Adipocyte (in vitro differentiated cells): ENCODE data around the gene ARRDC5.
"Not testable (repeated sequence)": the region's sequence is repeated elsewhere in the genome, so short reads cannot be mapped to it uniquely, and the experiment has no call there.

ENCODE experiments used
- DNase-seq: peaks from one replicate; pipeline ENCODE4 v3.0.0-alpha.2; 2015; ENCODE audit warnings: low read depth
- H3K27me3 ChIP-seq: replicated peaks from 2 replicates; pipeline ENCODE4 v1.7.0; 2013; ENCODE audit warnings: mild to moderate bottlenecking, low read length, moderate library complexity; ENCODE audit not compliant: control insufficient read depth, insufficient read depth
- H3K36me3 ChIP-seq: 2 replicates; pipeline ENCODE4 v1.7.0; 2013; ENCODE audit warnings: low read length, mild to moderate bottlenecking, moderate library complexity; ENCODE audit not compliant: control insufficient read depth, insufficient read depth, severe bottlenecking
- H3K4me1 ChIP-seq: 2 replicates; pipeline ENCODE4 v1.7.0; 2013; ENCODE audit warnings: mild to moderate bottlenecking, low read length, moderate library complexity; ENCODE audit not compliant: control insufficient read depth, insufficient read depth
- H3K4me3 ChIP-seq: 2 replicates; pipeline ENCODE4 v1.7.0; 2013; ENCODE audit warnings: mild to moderate bottlenecking, low read length, moderate library complexity
- H3K9ac ChIP-seq: 2 replicates; pipeline ENCODE4 v1.7.0; 2013; ENCODE audit warnings: mild to moderate bottlenecking, low read length, moderate library complexity
- H3K9me3 ChIP-seq: 2 replicates; pipeline ENCODE4 v1.7.0; 2013; ENCODE audit warnings: mild to moderate bottlenecking, low read length, moderate library complexity; ENCODE audit not compliant: control insufficient read depth

Gene ARRDC5

GRCh38 chr19:4866595-4867424 lies 35.9 kb downstream of the ARRDC5 start:
- H3K9ac ChIP-seq: peak overlapping the region; percentile 90
- H3K9me3 ChIP-seq: no peaks in the 10 kb centered on the region
- peak overlapping the region; percentile 88 for H3K4me3 ChIP-seq
- H3K4me1 ChIP-seq: peaks cover 26% of the 10 kb centered on the region
- peaks cover 13% of the 10 kb centered on the region for H3K36me3 ChIP-seq
- no peaks in the 10 kb centered on the region for H3K27me3 ChIP-seq
- DNase-seq: peak; percentile 77

GRCh38 chr19:4861147-4861546 lies 41.5 kb downstream of the ARRDC5 start:
- peaks cover 65% of the 10 kb centered on the region for H3K36me3 ChIP-seq
- no peak overlapping the region for H3K9ac ChIP-seq
- no peak for DNase-seq
- no peak overlapping the region for H3K4me3 ChIP-seq
- peaks cover 7% of the 10 kb centered on the region for H3K4me1 ChIP-seq
- no peaks in the 10 kb centered on the region for H3K9me3 ChIP-seq
- no peaks in the 10 kb centered on the region for H3K27me3 ChIP-seq

GRCh38 chr19:4859697-4860096 lies 43.0 kb downstream of the ARRDC5 start:
- Histone ChIP-seq H3K4me3 (no peak overlapping the region), H3K9me3 (no peaks in the 10 kb centered on the region), H3K4me1 (peaks cover 3% of the 10 kb centered on the region), H3K9ac (no peak overlapping the region), H3K27me3 (no peaks in the 10 kb centered on the region), H3K36me3 (peaks cover 78% of the 10 kb centered on the region)
- no peak for DNase-seq

GRCh38 chr19:4856468-4856867 lies 46.2 kb downstream of the ARRDC5 start:
- not testable (repeated sequence) for H3K9me3 ChIP-seq, H3K4me3 ChIP-seq, H3K9ac ChIP-seq, DNase-seq, H3K27me3 ChIP-seq, H3K4me1 ChIP-seq
- H3K36me3 ChIP-seq: peaks cover 92% of the 10 kb centered on the region

- H3K4me1 ChIP-seq, H3K27me3 ChIP-seq, H3K4me3 ChIP-seq, H3K9ac ChIP-seq, H3K9me3 ChIP-seq, DNase-seq: not testable (repeated sequence)
- H3K36me3 ChIP-seq: peaks cover 87% of the 10 kb centered on the region
Observed at GRCh38 chr19:4853506-4853905, 49.2 kb downstream of the ARRDC5 start.

- peaks cover 89% of the 10 kb centered on the region for H3K36me3 ChIP-seq
- DNase-seq: no peak
Observed at GRCh38 chr19:4852484-4852883, 50.2 kb downstream of the ARRDC5 start.

GRCh38 chr19:4851551-4852290 lies 51.0 kb downstream of the ARRDC5 start:
- Histone ChIP-seq H3K4me1 (no peaks in the 10 kb centered on the region), H3K36me3 (peaks cover 89% of the 10 kb centered on the region)

More at GRCh38 chr19:4852484-4852883, 50.2 kb downstream of the ARRDC5 start:
- no peak overlapping the region for H3K4me3 ChIP-seq
- no peaks in the 10 kb centered on the region for H3K4me1 ChIP-seq
- no peaks in the 10 kb centered on the region for H3K9me3 ChIP-seq
- H3K9ac ChIP-seq: no peak overlapping the region
- no peaks in the 10 kb centered on the region for H3K27me3 ChIP-seq

GRCh38 chr19:4849019-4849418 lies 53.7 kb downstream of the ARRDC5 start:
- H3K9me3 ChIP-seq: no peaks in the 10 kb centered on the region
- H3K4me3 ChIP-seq: no peak overlapping the region
- H3K4me1 ChIP-seq: peaks cover 13% of the 10 kb centered on the region
- DNase-seq: no peak
- H3K27me3 ChIP-seq: no peaks in the 10 kb centered on the region
- peaks cover 80% of the 10 kb centered on the region for H3K36me3 ChIP-seq
- no peak overlapping the region for H3K9ac ChIP-seq

More at GRCh38 chr19:4851551-4852290, 51.0 kb downstream of the ARRDC5 start:
- Histone ChIP-seq H3K4me3 (no peak overlapping the region), H3K27me3 (no peaks in the 10 kb centered on the region), H3K9ac (no peak overlapping the region), H3K9me3 (no peaks in the 10 kb centered on the region)
- peak; percentile 76 for DNase-seq

- Histone ChIP-seq H3K9me3 (no peaks in the 10 kb centered on the region), H3K36me3 (peaks cover 83% of the 10 kb centered on the region), H3K4me3 (no peak overlapping the region), H3K4me1 (peaks cover 13% of the 10 kb centered on the region), H3K9ac (no peak overlapping the region), H3K27me3 (no peaks in the 10 kb centered on the region)
- no peak for DNase-seq
Observed at GRCh38 chr19:4847190-4847973, 55.3 kb downstream of the ARRDC5 start.

GRCh38 chr19:4845975-4846374 lies 56.7 kb downstream of the ARRDC5 start:
- Histone ChIP-seq H3K9ac (peak overlapping the region; percentile 2), H3K4me1 (peaks cover 17% of the 10 kb centered on the region), H3K36me3 (peaks cover 80% of the 10 kb centered on the region)
- not testable (repeated sequence) for H3K9me3 ChIP-seq, H3K27me3 ChIP-seq, DNase-seq, H3K4me3 ChIP-seq
